MM.1S (cell line): ENCODE data around the gene CASR.

ENCODE experiments used
- EZH2 ChIP-seq: fragments of 300-600 bp; sonication (generic); optimal IDR thresholded peaks from 2 replicates; pipeline ENCODE3; 2017; ENCODE audit warnings: low read depth, mild to moderate bottlenecking, antibody characterized with exemption, low read length, mixed read lengths
- TF ChIP-seq, protein P1 (sequence below): fragments of 300-600 bp; sonication (generic); IDR thresholded peaks from 2 replicates; pipeline ENCODE4 v1.5.1; 2016; ENCODE audit warnings: antibody characterized with exemption, low read length, mixed read lengths

DNA sequence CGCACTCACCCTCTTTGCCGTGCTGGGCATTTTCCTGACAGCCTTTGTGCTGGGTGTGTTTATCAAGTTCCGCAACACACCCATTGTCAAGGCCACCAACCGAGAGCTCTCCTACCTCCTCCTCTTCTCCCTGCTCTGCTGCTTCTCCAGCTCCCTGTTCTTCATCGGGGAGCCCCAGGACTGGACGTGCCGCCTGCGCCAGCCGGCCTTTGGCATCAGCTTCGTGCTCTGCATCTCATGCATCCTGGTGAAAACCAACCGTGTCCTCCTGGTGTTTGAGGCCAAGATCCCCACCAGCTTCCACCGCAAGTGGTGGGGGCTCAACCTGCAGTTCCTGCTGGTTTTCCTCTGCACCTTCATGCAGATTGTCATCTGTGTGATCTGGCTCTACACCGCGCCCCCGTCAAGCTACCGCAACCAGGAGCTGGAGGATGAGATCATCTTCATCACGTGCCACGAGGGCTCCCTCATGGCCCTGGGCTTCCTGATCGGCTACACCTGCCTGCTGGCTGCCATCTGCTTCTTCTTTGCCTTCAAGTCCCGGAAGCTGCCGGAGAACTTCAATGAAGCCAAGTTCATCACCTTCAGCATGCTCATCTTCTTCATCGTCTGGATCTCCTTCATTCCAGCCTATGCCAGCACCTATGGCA is 100.5 kb downstream of the CASR start:
- TF ChIP-seq, protein P1, sequence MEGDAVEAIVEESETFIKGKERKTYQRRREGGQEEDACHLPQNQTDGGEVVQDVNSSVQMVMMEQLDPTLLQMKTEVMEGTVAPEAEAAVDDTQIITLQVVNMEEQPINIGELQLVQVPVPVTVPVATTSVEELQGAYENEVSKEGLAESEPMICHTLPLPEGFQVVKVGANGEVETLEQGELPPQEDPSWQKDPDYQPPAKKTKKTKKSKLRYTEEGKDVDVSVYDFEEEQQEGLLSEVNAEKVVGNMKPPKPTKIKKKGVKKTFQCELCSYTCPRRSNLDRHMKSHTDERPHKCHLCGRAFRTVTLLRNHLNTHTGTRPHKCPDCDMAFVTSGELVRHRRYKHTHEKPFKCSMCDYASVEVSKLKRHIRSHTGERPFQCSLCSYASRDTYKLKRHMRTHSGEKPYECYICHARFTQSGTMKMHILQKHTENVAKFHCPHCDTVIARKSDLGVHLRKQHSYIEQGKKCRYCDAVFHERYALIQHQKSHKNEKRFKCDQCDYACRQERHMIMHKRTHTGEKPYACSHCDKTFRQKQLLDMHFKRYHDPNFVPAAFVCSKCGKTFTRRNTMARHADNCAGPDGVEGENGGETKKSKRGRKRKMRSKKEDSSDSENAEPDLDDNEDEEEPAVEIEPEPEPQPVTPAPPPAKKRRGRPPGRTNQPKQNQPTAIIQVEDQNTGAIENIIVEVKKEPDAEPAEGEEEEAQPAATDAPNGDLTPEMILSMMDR = no peak
- no peak for TF ChIP-seq EZH2
